Trophoblast cell (in vitro differentiated cells and primary cell): ENCODE data around the gene THOC7.

ENCODE experiments used
- DNase-seq, 2 donors: peaks; one replicate each; pipeline ENCODE4 v3.0.0-alpha.2; 2016
- H2AFZ ChIP-seq: 2 replicates; pipeline ENCODE4 v1.6.1; 2013; ENCODE audit warnings: low read length, moderate library complexity, mild to moderate bottlenecking; ENCODE audit not compliant: insufficient read depth, poor library complexity
- H2AK5ac ChIP-seq: 2 replicates; pipeline ENCODE4 v1.6.1; 2013; ENCODE audit warnings: mild to moderate bottlenecking, low read length
- H2BK120ac ChIP-seq: 2 replicates; pipeline ENCODE4 v1.6.1; 2013; ENCODE audit warnings: low read length, mild to moderate bottlenecking, moderate library complexity; ENCODE audit not compliant: insufficient read depth, poor library complexity
- H2BK12ac ChIP-seq: 2 replicates; pipeline ENCODE4 v1.6.1; 2013; ENCODE audit warnings: mild to moderate bottlenecking, low read length, moderate library complexity
- H2BK5ac ChIP-seq: 2 replicates; pipeline ENCODE4 v1.6.1; 2013; ENCODE audit warnings: low read length, low read depth, moderate library complexity, mild to moderate bottlenecking; ENCODE audit not compliant: poor library complexity
- H3K14ac ChIP-seq: 2 replicates; pipeline ENCODE4 v1.6.1; 2013; ENCODE audit warnings: mild to moderate bottlenecking, low read length
- H3K18ac ChIP-seq: 2 replicates; pipeline ENCODE4 v1.6.1; 2013; ENCODE audit warnings: mild to moderate bottlenecking, low read length
- H3K23ac ChIP-seq: 2 replicates; pipeline ENCODE4 v1.6.1; 2013; ENCODE audit warnings: low read length
- H3K27ac ChIP-seq: 2 replicates; pipeline ENCODE4 v1.5.1; 2013; ENCODE audit warnings: low read depth, mild to moderate bottlenecking, inconsistent platforms, low read length, moderate library complexity
- H3K27me3 ChIP-seq: 2 replicates; pipeline ENCODE4 v1.6.1; 2013; ENCODE audit warnings: inconsistent platforms, mild to moderate bottlenecking, low read length, moderate library complexity; ENCODE audit not compliant: insufficient read depth
- H3K36me3 ChIP-seq, 2 experiments: 1 replicate in 1 of 2; 2 replicates in 1 of 2; pipeline ENCODE4 v1.6.1; 2013; ENCODE audit warnings: low read length in 2 of 2, mild to moderate bottlenecking in 2 of 2, moderate library complexity in 1 of 2; ENCODE audit not compliant: insufficient read depth in 2 of 2, control insufficient read depth in 1 of 2
- H3K4ac ChIP-seq: 2 replicates; pipeline ENCODE4 v1.6.1; 2013; ENCODE audit warnings: low read depth, mild to moderate bottlenecking, low read length, moderate library complexity
- H3K4me1 ChIP-seq, 2 experiments: 1 replicate in 1 of 2; 2 replicates in 1 of 2; pipeline ENCODE4 v1.6.1; 2013; ENCODE audit warnings: low read length in 2 of 2, mild to moderate bottlenecking in 2 of 2, moderate library complexity in 1 of 2; ENCODE audit not compliant: insufficient read depth in 2 of 2, control insufficient read depth in 1 of 2
- H3K4me2 ChIP-seq: 2 replicates; pipeline ENCODE4 v1.6.1; 2013; ENCODE audit warnings: inconsistent platforms, mild to moderate bottlenecking, low read length, moderate library complexity
- H3K4me3 ChIP-seq: 2 replicates; pipeline ENCODE4 v1.5.1; 2013; ENCODE audit warnings: mild to moderate bottlenecking, low read depth, low read length, inconsistent platforms
- H3K79me1 ChIP-seq: one replicate; pipeline ENCODE4 v1.6.1; 2013; ENCODE audit warnings: low read length
- H3K79me2 ChIP-seq: 2 replicates; pipeline ENCODE4 v1.6.1; 2013; ENCODE audit warnings: low read length, mild to moderate bottlenecking; ENCODE audit not compliant: control insufficient read depth, insufficient read depth, poor library complexity
- H3K9ac ChIP-seq: 2 replicates; pipeline ENCODE4 v1.6.1; 2013; ENCODE audit warnings: mild to moderate bottlenecking, low read length
- H3K9me3 ChIP-seq: 2 replicates; pipeline ENCODE4 v1.6.1; 2013; ENCODE audit warnings: low read depth, mild to moderate bottlenecking, control low read depth, inconsistent platforms, low read length; ENCODE audit not compliant: insufficient read depth
- H4K12ac ChIP-seq: 2 replicates; pipeline ENCODE4 v1.6.1; 2013; ENCODE audit warnings: low read depth, mild to moderate bottlenecking, low read length, moderate library complexity
- H4K8ac ChIP-seq: 2 replicates; pipeline ENCODE4 v1.6.1; 2013; ENCODE audit warnings: low read depth, mild to moderate bottlenecking, low read length, moderate library complexity
- H4K91ac ChIP-seq: one replicate; pipeline ENCODE4 v1.6.1; 2013; ENCODE audit warnings: low read depth, mild to moderate bottlenecking, low read length, moderate library complexity
- WGBS: extraction: QIAGEN DNeasy Blood & Tissue Kit; methylation state at CpG from one replicate; pipeline ENCODE4 v1.1.7; 2013; ENCODE audit warnings: missing lambda C conversion rate; ENCODE audit not compliant: insufficient read length, insufficient coverage; ENCODE audit errors: extremely low coverage; 5-methylcytosine and 5-hydroxymethylcytosine counted together

Gene THOC7

DNA sequence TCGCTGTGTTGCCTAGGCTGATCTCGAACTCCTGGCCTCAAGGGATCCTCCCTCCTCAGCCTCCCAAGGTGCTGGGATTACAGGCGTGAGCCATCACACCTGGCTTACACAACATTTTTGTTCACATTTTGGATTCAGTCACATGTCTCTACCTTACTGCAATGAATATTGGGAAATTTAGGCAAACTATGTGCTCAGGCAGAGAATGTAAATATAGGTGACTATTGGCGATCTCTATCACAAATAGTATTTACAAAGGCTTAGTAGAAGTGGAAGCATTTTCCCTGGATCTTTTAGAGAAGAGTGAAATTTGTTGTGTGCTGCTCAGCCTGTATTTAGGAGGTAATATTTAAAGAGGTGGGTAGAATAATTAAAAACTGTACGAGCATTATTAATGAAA, 27.9 kb upstream of the THOC7 start:
- no CpG with 5 or more reads among the region's 5 CpGs for WGBS
- no peak overlapping the region for H3K23ac ChIP-seq

GRCh38 chr3:63886858-63887257, 23.3 kb upstream of the THOC7 start:
- H3K36me3 ChIP-seq: peaks cover 0 to 9% of the 10 kb centered on the region in 2 experiments
- H3K4me2 ChIP-seq: no peak overlapping the region
- H4K12ac ChIP-seq: no peak overlapping the region
- H3K4ac ChIP-seq: no peak overlapping the region
- no peaks in the 10 kb centered on the region for H3K4me1 ChIP-seq
- H3K27ac ChIP-seq: no peak overlapping the region
- H2AK5ac ChIP-seq: no peak overlapping the region
- WGBS: no CpG with 5 or more reads among the region's 3 CpGs
- no peaks in the 10 kb centered on the region for H3K27me3 ChIP-seq
- no peak overlapping the region for H4K8ac ChIP-seq
- H3K9ac ChIP-seq: no peak overlapping the region
- H4K91ac ChIP-seq: no peak overlapping the region
- H3K4me3 ChIP-seq: no peak overlapping the region
- no peaks in the 10 kb centered on the region for H3K79me2 ChIP-seq
- no peak overlapping the region for H2BK12ac ChIP-seq
- no peak for DNase-seq
- no peaks in the 10 kb centered on the region for H3K79me1 ChIP-seq
- H3K18ac ChIP-seq: no peak overlapping the region
- no peak overlapping the region for H2AFZ ChIP-seq
- no peak overlapping the region for H3K14ac ChIP-seq
- H2BK120ac ChIP-seq: no peak overlapping the region
- H3K23ac ChIP-seq: no peak overlapping the region
- H2BK5ac ChIP-seq: no peak overlapping the region
- no peaks in the 10 kb centered on the region for H3K9me3 ChIP-seq

More for the DNA sequence above, 27.9 kb upstream of the THOC7 start:
- no peak overlapping the region for H4K12ac ChIP-seq
- H4K91ac ChIP-seq: no peak overlapping the region
- no peak overlapping the region for H3K9ac ChIP-seq
- H2AFZ ChIP-seq: no peak overlapping the region
- H2AK5ac ChIP-seq: no peak overlapping the region
- no peak overlapping the region for H2BK120ac ChIP-seq
- H3K79me2 ChIP-seq: no peaks in the 10 kb centered on the region
- H3K27me3 ChIP-seq: no peaks in the 10 kb centered on the region
- no peak for DNase-seq
- H3K36me3 ChIP-seq: peaks cover 0 to 7% of the 10 kb centered on the region in 2 experiments
- no peak overlapping the region for H3K27ac ChIP-seq
- no peaks in the 10 kb centered on the region for H3K9me3 ChIP-seq
- no peak overlapping the region for H2BK12ac ChIP-seq
- H3K4me1 ChIP-seq: no peaks in the 10 kb centered on the region
- H3K4me3 ChIP-seq: no peak overlapping the region
- H3K79me1 ChIP-seq: no peaks in the 10 kb centered on the region
- H3K4ac ChIP-seq: no peak overlapping the region
- H3K18ac ChIP-seq: no peak overlapping the region
- no peak overlapping the region for H2BK5ac ChIP-seq
- H3K4me2 ChIP-seq: no peak overlapping the region
- no peak overlapping the region for H3K14ac ChIP-seq
- no peak overlapping the region for H4K8ac ChIP-seq

DNA sequence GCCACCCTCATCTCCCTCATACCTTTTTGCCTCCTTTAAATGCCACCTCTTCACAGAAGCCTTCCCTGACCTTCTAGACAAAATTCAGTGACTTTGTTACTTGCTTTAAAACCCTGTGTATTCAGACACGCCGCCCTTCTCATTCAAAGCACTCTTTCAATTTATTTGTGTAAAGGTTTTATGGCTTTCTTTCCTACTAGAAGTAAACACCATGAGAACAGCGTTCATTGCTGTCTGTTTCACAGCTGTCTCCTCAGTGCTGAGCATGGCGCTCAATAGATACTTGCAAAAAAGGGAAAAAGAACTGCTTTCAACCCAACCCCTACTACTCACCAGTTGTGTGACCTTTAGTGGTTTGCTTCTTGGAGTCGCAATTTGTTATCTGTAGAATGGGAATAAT, 17.0 kb upstream of the THOC7 start:
- Histone ChIP-seq H3K14ac (no peak overlapping the region), H4K8ac (no peak overlapping the region), H3K18ac (no peak overlapping the region), H4K12ac (no peak overlapping the region), H3K9me3 (no peaks in the 10 kb centered on the region), H3K79me1 (no peaks in the 10 kb centered on the region), H3K23ac (no peak overlapping the region), H3K4me3 (no peak overlapping the region), H3K27me3 (no peaks in the 10 kb centered on the region), H3K4me2 (no peak overlapping the region), H3K27ac (no peak overlapping the region), H3K9ac (no peak overlapping the region), H2AFZ (no peak overlapping the region), H3K4me1 (no peaks in the 10 kb centered on the region), H2BK12ac (no peak overlapping the region), H4K91ac (no peak overlapping the region), H2BK5ac (no peak overlapping the region), H3K36me3 (peaks cover 0 to under 1% of the 10 kb centered on the region in 2 experiments), H3K4ac (no peak overlapping the region), H2BK120ac (no peak overlapping the region), H2AK5ac (no peak overlapping the region), H3K79me2 (no peaks in the 10 kb centered on the region)
- no CpG with 5 or more reads among the region's 5 CpGs for WGBS
- no peak for DNase-seq

GRCh38 chr3:63878394-63879060, 14.9 kb upstream of the THOC7 start:
- no peak overlapping the region for H3K23ac ChIP-seq
- no peaks in the 10 kb centered on the region for H3K4me1 ChIP-seq
- no peak overlapping the region for H3K4ac ChIP-seq
- no peak overlapping the region for H2AK5ac ChIP-seq
- H3K9ac ChIP-seq: no peak overlapping the region
- WGBS: no CpG with 5 or more reads among the region's 2 CpGs
- no peak overlapping the region for H3K4me3 ChIP-seq
- H2BK12ac ChIP-seq: no peak overlapping the region
- peaks cover 3% of the 10 kb centered on the region for H3K79me2 ChIP-seq
- no peak overlapping the region for H3K27ac ChIP-seq
- no peak overlapping the region for H3K14ac ChIP-seq
- no peaks in the 10 kb centered on the region for H3K9me3 ChIP-seq
- no peak overlapping the region for H4K8ac ChIP-seq
- H2BK120ac ChIP-seq: no peak overlapping the region
- no peaks in the 10 kb centered on the region for H3K27me3 ChIP-seq
- no peak overlapping the region for H2AFZ ChIP-seq
- no peaks in the 10 kb centered on the region for H3K36me3 ChIP-seq
- H3K4me2 ChIP-seq: no peak overlapping the region
- H2BK5ac ChIP-seq: no peak overlapping the region
- H4K91ac ChIP-seq: no peak overlapping the region
- no peaks in the 10 kb centered on the region for H3K79me1 ChIP-seq
- no peak for DNase-seq
- no peak overlapping the region for H4K12ac ChIP-seq
- no peak overlapping the region for H3K18ac ChIP-seq
